Measurements from ENCODE around the gene PDIK1L.
A peak's percentile ranks its signal among the peaks of the same experiment; 100 is the strongest.

Gene PDIK1L

DNA sequence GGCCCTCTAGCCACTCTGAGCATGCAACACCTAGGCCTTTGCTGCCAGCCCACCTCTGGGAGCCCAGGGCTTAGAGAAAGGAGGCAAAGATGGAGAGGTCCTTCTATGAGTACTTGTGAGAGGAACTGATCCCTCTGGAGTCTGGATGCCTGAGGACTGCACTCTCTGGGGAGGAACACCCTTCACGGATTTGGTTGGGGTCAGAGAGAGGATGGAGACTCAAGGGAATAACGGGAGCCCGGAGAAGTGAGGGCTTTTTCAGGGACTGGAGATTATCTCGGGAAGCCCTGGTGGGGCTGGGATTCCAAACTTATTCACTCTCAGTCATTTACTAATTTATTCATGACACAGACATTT is 57.6 kb downstream of the PDIK1L start:
- TF ChIP-seq, protein P1, sequence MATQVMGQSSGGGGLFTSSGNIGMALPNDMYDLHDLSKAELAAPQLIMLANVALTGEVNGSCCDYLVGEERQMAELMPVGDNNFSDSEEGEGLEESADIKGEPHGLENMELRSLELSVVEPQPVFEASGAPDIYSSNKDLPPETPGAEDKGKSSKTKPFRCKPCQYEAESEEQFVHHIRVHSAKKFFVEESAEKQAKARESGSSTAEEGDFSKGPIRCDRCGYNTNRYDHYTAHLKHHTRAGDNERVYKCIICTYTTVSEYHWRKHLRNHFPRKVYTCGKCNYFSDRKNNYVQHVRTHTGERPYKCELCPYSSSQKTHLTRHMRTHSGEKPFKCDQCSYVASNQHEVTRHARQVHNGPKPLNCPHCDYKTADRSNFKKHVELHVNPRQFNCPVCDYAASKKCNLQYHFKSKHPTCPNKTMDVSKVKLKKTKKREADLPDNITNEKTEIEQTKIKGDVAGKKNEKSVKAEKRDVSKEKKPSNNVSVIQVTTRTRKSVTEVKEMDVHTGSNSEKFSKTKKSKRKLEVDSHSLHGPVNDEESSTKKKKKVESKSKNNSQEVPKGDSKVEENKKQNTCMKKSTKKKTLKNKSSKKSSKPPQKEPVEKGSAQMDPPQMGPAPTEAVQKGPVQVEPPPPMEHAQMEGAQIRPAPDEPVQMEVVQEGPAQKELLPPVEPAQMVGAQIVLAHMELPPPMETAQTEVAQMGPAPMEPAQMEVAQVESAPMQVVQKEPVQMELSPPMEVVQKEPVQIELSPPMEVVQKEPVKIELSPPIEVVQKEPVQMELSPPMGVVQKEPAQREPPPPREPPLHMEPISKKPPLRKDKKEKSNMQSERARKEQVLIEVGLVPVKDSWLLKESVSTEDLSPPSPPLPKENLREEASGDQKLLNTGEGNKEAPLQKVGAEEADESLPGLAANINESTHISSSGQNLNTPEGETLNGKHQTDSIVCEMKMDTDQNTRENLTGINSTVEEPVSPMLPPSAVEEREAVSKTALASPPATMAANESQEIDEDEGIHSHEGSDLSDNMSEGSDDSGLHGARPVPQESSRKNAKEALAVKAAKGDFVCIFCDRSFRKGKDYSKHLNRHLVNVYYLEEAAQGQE (IDR thresholded peaks at IDR 0.05; ENCODE audit: insufficient replicate concordance, low read depth), result no peak
- TF ChIP-seq POLR2AphosphoS5 (IDR thresholded peaks at IDR 0.05; ENCODE audit: low read depth) (no peak), GABPA (IDR thresholded peaks at IDR 0.05; ENCODE audit: low read depth) (no peak), SPI1 (IDR thresholded peaks at IDR 0.05; ENCODE audit: borderline replicate concordance, low read depth) (no peak)
- TF ChIP-seq, protein P2, sequence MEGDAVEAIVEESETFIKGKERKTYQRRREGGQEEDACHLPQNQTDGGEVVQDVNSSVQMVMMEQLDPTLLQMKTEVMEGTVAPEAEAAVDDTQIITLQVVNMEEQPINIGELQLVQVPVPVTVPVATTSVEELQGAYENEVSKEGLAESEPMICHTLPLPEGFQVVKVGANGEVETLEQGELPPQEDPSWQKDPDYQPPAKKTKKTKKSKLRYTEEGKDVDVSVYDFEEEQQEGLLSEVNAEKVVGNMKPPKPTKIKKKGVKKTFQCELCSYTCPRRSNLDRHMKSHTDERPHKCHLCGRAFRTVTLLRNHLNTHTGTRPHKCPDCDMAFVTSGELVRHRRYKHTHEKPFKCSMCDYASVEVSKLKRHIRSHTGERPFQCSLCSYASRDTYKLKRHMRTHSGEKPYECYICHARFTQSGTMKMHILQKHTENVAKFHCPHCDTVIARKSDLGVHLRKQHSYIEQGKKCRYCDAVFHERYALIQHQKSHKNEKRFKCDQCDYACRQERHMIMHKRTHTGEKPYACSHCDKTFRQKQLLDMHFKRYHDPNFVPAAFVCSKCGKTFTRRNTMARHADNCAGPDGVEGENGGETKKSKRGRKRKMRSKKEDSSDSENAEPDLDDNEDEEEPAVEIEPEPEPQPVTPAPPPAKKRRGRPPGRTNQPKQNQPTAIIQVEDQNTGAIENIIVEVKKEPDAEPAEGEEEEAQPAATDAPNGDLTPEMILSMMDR (IDR thresholded peaks at IDR 0.05; ENCODE audit: insufficient read depth, low read length), result no peak
- no peaks in the 10 kb centered on the region for H3K27me3 ChIP-seq (ENCODE audit: insufficient read depth, poor library complexity, severe bottlenecking)
- no peak overlapping the region for H3K27ac ChIP-seq (replicated peaks)
- H3K4me3 ChIP-seq (replicated peaks; ENCODE audit: insufficient read depth, low read length), result no peak overlapping the region
- no peak for DNase-seq (ENCODE audit: low read depth in 1 of 2, low spot score in 1 of 2)

DNA sequence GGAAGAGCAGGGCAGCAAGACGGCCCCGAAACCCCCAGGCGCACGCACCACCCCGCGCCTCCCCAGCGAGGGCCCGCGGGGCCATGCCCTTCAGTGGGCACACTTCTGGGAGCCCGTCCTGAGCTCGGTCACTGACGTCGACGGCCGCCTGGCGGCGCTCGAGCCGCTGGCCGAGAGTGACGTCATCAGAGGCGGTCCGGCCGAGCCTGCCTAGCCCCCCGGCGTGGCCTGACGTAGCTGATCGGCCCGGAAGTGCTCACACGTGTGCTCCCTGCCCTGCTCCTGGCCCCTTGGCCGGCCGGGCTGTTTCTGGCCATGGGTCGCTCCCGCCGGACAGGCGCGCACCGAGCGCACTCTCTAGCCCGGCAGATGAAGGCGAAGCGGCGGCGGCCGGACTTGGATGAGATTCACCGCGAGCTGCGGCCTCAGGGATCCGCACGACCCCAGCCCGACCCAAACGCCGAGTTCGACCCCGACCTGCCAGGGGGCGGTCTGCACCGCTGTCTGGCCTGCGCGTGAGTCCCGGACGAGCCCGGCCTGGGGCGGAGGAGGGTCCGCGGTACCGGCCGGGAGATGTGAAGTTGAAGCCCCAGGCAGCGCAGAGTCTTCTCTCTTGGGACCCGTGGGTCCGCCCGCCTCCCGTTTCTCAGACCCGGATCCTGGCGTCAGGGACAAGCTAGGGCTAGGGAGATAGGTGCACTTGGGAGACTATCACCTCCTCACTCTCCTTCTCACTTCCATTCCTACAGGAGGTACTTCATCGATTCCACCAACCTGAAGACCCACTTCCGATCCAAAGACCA is 58.2 kb downstream of the PDIK1L start, which contains the start of gene ZNF593:
ZNF593 (plus strand) TSS at position 240 of the 803 bp plus-strand sequence; CDS start at position 316, 76 bp downstream.
- Histone ChIP-seq H3K27ac (replicated peaks) (peak within 1 kb of the TSS; percentile 79), H3K4me3 (replicated peaks; ENCODE audit: insufficient read depth, low read length) (peak within 1 kb of the TSS; percentile 96), H3K27me3 (ENCODE audit: insufficient read depth, poor library complexity, severe bottlenecking) (no peaks in the 10 kb centered on the region)
- TF ChIP-seq, protein P1 (IDR thresholded peaks at IDR 0.05; ENCODE audit: insufficient replicate concordance, low read depth), result peak; percentile 32
- TF ChIP-seq POLR2AphosphoS5 (IDR thresholded peaks at IDR 0.05; ENCODE audit: low read depth) (peak; percentile 88), SPI1 (IDR thresholded peaks at IDR 0.05; ENCODE audit: borderline replicate concordance, low read depth) (no peak), GABPA (IDR thresholded peaks at IDR 0.05; ENCODE audit: low read depth) (peak; percentile 57)
- TF ChIP-seq, protein P2 (IDR thresholded peaks at IDR 0.05; ENCODE audit: insufficient read depth, low read length), result peak; percentile 91
- DNase-seq (ENCODE audit: low read depth in 1 of 2, low spot score in 1 of 2), result peak; percentile 90 to 91

- no peak for DNase-seq (ENCODE audit: low read depth in 1 of 2, low spot score in 1 of 2)
- Histone ChIP-seq H3K27me3 (ENCODE audit: insufficient read depth, poor library complexity, severe bottlenecking) (no peaks in the 10 kb centered on the region), H3K4me3 (replicated peaks; ENCODE audit: insufficient read depth, low read length) (peak overlapping the region; percentile 96), H3K27ac (replicated peaks) (peak overlapping the region; percentile 79)
- TF ChIP-seq SPI1 (IDR thresholded peaks at IDR 0.05; ENCODE audit: borderline replicate concordance, low read depth) (no peak), GABPA (IDR thresholded peaks at IDR 0.05; ENCODE audit: low read depth) (no peak), POLR2AphosphoS5 (IDR thresholded peaks at IDR 0.05; ENCODE audit: low read depth) (no peak)
- TF ChIP-seq, protein P1 (IDR thresholded peaks at IDR 0.05; ENCODE audit: insufficient replicate concordance, low read depth), result no peak
- TF ChIP-seq, protein P2 (IDR thresholded peaks at IDR 0.05; ENCODE audit: insufficient read depth, low read length), result no peak
Measured at GRCh38 chr1:26170472-26170821, 58.8 kb downstream of the PDIK1L start.
